Measurements from ENCODE around the gene AHNAK. TPM values are rescaled to one million over a fixed set of nuclear protein-coding genes. Genes with fewer than 3 reads are reported as not detected.

AHNAK gene
- total and polyA plus RNA-seq, 2 donors (not counting 3 experiments of a cell fraction or from before 2014, with no cell fraction given) = 35.2 to 436 TPM

DNA sequence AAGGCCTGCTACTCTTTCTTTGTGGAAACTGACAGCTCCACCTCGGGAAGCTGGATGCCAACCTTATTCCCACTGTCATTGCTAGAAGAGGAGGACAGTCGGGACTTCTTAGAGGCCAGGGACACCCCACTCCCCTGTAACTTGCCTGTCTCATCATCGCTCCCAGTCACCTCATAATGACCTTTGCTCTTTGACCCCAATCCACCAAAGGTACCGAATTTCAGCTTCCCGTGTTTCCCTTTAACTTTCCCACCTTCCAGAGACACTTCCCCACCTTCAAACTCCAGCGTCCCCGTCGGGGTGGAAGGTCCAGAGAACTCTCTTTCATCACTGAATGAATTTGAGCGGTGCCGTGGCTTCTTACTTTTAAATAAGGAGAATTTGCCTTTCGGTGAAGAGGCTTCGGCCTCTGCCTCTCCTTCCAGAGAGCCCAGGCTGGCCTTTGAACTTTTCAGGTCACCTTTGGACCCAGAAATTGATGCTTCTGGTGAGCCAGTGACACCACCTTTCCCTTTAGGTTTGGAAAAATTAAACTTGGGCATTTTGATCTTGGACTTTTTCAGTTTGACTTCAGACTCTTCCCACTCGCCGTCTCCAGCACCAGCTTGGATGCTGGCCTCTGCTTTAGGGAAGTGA is 29.8 kb downstream of the AHNAK start:
- ChIA-PET CTCF (interaction anchor here (0.6 to 3.9 kb wide), 3 partner anchors 8 to 92 kb away, joined by 3 to 16 read pairs (median 5); no protein-coding TSS in a partner anchor), POLR2A (interaction anchor here (0.7 kb wide), 1 partner anchor 22 kb away, joined by 5 read pairs; no protein-coding TSS in a partner anchor)
- no peak overlapping the region for H2AFZ ChIP-seq (ENCODE audit: low read depth, low read length)
- no peaks in the 10 kb centered on the region for H3K4me1 ChIP-seq (ENCODE audit: control insufficient read depth, extremely low read depth, insufficient read depth, low read length)
- no peak overlapping the region for H3K27ac ChIP-seq (ENCODE audit: insufficient read depth, low read depth, low read length)
- H3K9ac ChIP-seq (replicated peaks; ENCODE audit: extremely low read depth, insufficient read depth, low read length) = no peak overlapping the region
- H3K4me2 ChIP-seq (ENCODE audit: insufficient read depth, low read length) = no peak overlapping the region
- dilution Hi-C loops (cut with MboI; ENCODE audit: extremely low pct_ligation_motif_present, low sequenced_read_pairs) = no loop called here
- peaks cover 9 to 19% of the 10 kb centered on the region in 2 experiments for H3K36me3 ChIP-seq (ENCODE audit: control insufficient read depth in 2 of 2, extremely low read depth in 1 of 2, insufficient read depth in 2 of 2, low read length in 2 of 2)
- H3K79me2 ChIP-seq (ENCODE audit: control insufficient read depth, insufficient read depth, low read length) = peaks cover 39% of the 10 kb centered on the region
- intact Hi-C loops (cut with micrococcal nuclease) = no loop called here
- H3K9me3 ChIP-seq (replicated peaks; ENCODE audit: control insufficient read depth, insufficient read depth, low read length) = no peaks in the 10 kb centered on the region
- H3K9me1 ChIP-seq (replicated peaks; ENCODE audit: control insufficient read depth, extremely low read depth, insufficient read depth, low read length) = no peaks in the 10 kb centered on the region
- DNase-seq (ENCODE audit: low read depth, low spot score) = no peak
- H3K27me3 ChIP-seq (ENCODE audit: control insufficient read depth in 2 of 2, insufficient read depth in 2 of 2, low read length in 2 of 2) = no peaks in the 10 kb centered on the region
- FAIRE-seq = no peak
- H4K20me1 ChIP-seq (replicated peaks; ENCODE audit: control insufficient read depth, extremely low read depth, insufficient read depth, low read length) = peaks cover 4% of the 10 kb centered on the region
- H3K4me3 ChIP-seq (replicated peaks in 1 of 3; ENCODE audit: insufficient read depth in 1 of 3, low read depth in 1 of 3, low read length in 3 of 3) = no peak overlapping the region
- TF ChIP-seq JUN (IDR thresholded peaks at IDR 0.05; ENCODE audit: borderline replicate concordance, insufficient read depth, insufficient read length, low read depth) = no peak
- TF ChIP-seq POLR2A (IDR thresholded peaks at IDR 0.05; ENCODE audit: low read depth, low read length) = peak; percentile 9
- TF ChIP-seq FOS (IDR thresholded peaks at IDR 0.05; ENCODE audit: borderline replicate concordance, insufficient read depth, low read length) = no peak
- TF ChIP-seq GATA2 (IDR thresholded peaks at IDR 0.05; ENCODE audit: insufficient read depth, insufficient read length, low read depth, low read length) = no peak
- BruUV-seq (replicated peaks) = no TSS peak

DNA sequence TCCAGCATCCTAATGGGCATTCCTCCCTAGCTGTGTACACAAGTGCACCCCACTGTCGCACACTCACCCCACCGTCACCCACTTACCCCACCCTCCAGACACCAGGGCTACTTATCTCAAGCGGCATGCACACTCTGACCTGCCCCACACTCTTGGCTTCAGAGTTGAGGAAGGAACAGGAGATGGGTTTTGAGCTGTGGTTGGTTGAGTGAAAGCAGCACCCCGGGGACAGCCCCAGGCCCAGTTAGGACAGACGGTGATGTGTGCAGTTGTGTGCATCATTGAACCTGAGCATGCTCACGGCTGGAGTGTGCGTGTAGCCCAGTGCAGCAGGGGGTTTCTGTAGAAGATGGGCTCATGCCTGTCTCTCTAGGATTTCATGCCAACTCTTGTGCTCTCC is 32.5 kb downstream of the AHNAK start:
- Histone ChIP-seq H4K20me1 (replicated peaks; ENCODE audit: control insufficient read depth, extremely low read depth, insufficient read depth, low read length) (peaks cover 4% of the 10 kb centered on the region), H2AFZ (ENCODE audit: low read depth, low read length) (no peak overlapping the region), H3K9me1 (replicated peaks; ENCODE audit: control insufficient read depth, extremely low read depth, insufficient read depth, low read length) (no peaks in the 10 kb centered on the region), H3K27me3 (ENCODE audit: control insufficient read depth in 2 of 2, insufficient read depth in 2 of 2, low read length in 2 of 2) (no peaks in the 10 kb centered on the region), H3K9me3 (replicated peaks; ENCODE audit: control insufficient read depth, insufficient read depth, low read length) (no peaks in the 10 kb centered on the region), H3K36me3 (ENCODE audit: control insufficient read depth in 2 of 2, extremely low read depth in 1 of 2, insufficient read depth in 2 of 2, low read length in 2 of 2) (peaks cover 0 to 19% of the 10 kb centered on the region in 2 experiments), H3K27ac (ENCODE audit: insufficient read depth, low read depth, low read length) (no peak overlapping the region), H3K79me2 (ENCODE audit: control insufficient read depth, insufficient read depth, low read length) (peaks cover 21% of the 10 kb centered on the region), H3K4me2 (ENCODE audit: insufficient read depth, low read length) (no peak overlapping the region), H3K4me1 (ENCODE audit: control insufficient read depth, extremely low read depth, insufficient read depth, low read length) (no peaks in the 10 kb centered on the region), H3K9ac (replicated peaks; ENCODE audit: extremely low read depth, insufficient read depth, low read length) (no peak overlapping the region), H3K4me3 (replicated peaks in 1 of 3; ENCODE audit: insufficient read depth in 1 of 3, low read depth in 1 of 3, low read length in 3 of 3) (no peak overlapping the region)
- dilution Hi-C loops (cut with MboI; ENCODE audit: extremely low pct_ligation_motif_present, low sequenced_read_pairs) (no loop called here), intact Hi-C loops (cut with micrococcal nuclease) (no loop called here)
- TF ChIP-seq EZH2 (IDR thresholded peaks at IDR 0.05; ENCODE audit: borderline replicate concordance, low read depth, low read length, severe bottlenecking) (no peak), POLR2A (IDR thresholded peaks at IDR 0.05; ENCODE audit: low read depth, low read length) (no peak), FOS (IDR thresholded peaks at IDR 0.05; ENCODE audit: borderline replicate concordance, insufficient read depth, low read length) (no peak), GATA2 (IDR thresholded peaks at IDR 0.05; ENCODE audit: insufficient read depth, insufficient read length, low read depth, low read length) (no peak), POLR2AphosphoS5 (IDR thresholded peaks at IDR 0.05; ENCODE audit: insufficient read depth, low read depth, low read length) (no peak), MYC (IDR thresholded peaks at IDR 0.05; ENCODE audit: low read depth, low read length) (no peak), JUN (IDR thresholded peaks at IDR 0.05; ENCODE audit: borderline replicate concordance, insufficient read depth, insufficient read length, low read depth) (no peak)
- TF ChIP-seq, protein P1, sequence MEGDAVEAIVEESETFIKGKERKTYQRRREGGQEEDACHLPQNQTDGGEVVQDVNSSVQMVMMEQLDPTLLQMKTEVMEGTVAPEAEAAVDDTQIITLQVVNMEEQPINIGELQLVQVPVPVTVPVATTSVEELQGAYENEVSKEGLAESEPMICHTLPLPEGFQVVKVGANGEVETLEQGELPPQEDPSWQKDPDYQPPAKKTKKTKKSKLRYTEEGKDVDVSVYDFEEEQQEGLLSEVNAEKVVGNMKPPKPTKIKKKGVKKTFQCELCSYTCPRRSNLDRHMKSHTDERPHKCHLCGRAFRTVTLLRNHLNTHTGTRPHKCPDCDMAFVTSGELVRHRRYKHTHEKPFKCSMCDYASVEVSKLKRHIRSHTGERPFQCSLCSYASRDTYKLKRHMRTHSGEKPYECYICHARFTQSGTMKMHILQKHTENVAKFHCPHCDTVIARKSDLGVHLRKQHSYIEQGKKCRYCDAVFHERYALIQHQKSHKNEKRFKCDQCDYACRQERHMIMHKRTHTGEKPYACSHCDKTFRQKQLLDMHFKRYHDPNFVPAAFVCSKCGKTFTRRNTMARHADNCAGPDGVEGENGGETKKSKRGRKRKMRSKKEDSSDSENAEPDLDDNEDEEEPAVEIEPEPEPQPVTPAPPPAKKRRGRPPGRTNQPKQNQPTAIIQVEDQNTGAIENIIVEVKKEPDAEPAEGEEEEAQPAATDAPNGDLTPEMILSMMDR (IDR thresholded peaks at IDR 0.05; ENCODE audit: extremely low read depth in 1 of 2, insufficient read depth in 1 of 2, low read depth in 1 of 2, low read length in 2 of 2) = no peak
- TF ChIP-seq, protein P2, sequence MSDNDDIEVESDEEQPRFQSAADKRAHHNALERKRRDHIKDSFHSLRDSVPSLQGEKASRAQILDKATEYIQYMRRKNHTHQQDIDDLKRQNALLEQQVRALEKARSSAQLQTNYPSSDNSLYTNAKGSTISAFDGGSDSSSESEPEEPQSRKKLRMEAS (IDR thresholded peaks at IDR 0.05; ENCODE audit: insufficient read depth, insufficient read length) = no peak
- DNase-seq (ENCODE audit: low read depth, low spot score) (no peak), FAIRE-seq (no peak)
- BruUV-seq (replicated peaks) = no TSS peak
- POLR2A ChIA-PET = no interaction called here
- CTCF ChIA-PET = interaction anchor here (1.1 to 3.9 kb wide), 5 partner anchors 16 to 119 kb away, joined by 3 to 16 read pairs (median 6); no protein-coding TSS in a partner anchor
